ENCODE data around the gene MEGF8.

The MEGF8 gene

DNA sequence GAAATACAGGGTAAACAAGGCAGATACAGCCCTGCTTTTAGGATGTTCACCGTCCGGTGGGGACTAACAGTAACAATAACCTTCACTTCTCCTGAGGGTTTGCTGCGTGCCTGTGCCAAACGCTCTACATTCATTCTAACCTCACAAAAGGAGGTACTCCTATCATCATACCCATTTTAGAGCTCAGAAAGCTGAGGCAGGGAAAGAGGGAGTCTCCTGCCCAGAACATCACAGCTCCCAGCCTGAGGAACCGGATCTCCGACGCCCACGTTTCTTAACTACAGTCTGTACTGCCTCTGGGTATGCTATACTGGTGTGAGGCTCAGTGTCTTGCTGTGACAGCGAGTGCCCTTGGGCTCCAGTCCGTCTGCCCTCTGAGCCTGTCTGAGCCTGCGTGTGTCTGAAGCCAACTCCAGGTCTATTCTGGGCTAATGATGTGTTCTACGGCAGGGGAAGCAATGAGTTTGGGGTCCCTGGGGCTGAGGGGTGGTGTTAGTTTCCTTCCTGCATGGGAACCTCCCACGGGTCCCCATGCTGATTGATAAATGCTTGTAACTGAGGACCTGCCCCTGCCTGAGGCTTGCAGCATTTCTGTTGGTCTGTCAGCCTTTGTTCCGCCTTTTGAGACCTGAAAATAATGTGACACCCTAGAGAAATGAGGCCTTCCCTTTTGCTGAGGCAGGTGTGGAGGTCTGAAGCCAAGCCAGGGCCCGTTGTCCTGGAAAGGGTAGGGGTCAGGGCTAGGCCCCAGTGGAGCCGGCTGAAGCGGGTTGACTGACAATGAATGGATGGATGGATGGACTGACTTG is 96.9 kb downstream of the MEGF8 start:
- no peak for DNase-seq

DNA sequence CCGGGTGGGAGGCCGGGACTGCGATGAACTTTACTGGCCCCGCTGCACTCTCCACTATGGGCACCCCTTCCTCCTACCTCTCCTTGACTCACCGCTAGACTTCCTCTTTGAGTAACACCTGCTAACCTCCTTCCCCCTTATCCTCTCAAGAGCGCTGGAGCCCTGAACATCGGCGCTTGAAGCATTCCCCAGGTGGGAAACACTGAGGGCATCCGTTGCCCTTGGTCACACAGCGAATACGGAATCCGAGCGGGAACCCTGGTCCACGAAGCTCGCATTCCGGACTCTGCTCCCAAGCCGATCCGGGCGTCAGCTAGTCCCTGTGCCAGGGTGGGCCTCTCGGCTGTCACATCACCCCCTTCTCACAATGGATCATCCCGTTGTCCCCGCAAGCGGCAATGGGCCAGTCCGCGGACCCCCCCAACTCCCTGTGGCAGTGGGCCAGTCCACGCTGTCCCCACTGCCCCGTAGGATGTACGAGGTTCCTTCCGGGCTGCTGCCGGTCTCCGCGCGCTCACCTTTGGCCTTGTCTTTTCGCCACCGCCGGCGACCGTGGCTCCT is 97.5 kb downstream of the MEGF8 start:
- no peak for DNase-seq

DNA sequence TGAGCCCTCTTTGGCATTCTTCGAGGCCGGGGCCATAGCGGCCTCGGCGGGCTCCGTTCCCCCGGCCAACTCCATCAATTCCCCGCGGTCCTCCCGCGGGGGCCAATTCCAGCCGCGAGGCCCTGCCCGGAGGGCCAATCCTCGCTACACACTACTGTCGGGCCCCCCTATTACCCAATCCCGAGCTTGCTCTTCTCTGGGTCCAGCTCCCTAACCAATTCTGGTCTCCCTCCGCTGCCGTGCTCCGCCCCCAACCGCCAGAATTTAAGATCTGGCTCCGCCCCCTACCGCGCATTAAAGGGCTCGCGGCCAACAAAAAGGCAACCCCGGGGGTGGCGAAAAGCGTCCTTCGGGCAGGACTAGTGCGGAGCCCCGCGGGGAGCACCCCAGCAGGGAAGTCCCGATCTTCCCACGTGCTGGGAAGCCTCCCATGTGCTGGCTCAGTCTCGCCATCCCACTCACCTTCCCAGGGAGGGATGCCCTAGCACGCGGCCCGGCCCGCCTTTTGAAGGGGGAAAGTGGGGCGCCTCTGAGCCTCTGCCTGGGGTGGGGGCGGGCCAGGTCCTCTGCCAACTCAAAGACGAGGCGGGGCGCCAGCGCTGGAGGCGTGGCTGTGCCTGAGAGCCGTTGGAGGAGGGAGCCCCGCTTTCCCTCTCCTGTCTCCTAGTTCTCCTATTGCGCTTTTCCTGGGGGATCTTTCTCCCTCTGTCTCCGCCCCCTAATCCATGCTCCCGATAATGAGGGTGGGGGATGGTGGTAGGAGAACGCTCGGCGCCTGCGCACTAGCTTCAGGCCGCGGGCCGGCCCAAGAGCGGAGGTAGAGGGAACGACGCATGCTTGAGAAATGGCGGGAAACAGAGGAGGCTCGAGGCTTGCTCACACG is 98.3 kb downstream of the MEGF8 start:
- DNase-seq, result no peak

DNA sequence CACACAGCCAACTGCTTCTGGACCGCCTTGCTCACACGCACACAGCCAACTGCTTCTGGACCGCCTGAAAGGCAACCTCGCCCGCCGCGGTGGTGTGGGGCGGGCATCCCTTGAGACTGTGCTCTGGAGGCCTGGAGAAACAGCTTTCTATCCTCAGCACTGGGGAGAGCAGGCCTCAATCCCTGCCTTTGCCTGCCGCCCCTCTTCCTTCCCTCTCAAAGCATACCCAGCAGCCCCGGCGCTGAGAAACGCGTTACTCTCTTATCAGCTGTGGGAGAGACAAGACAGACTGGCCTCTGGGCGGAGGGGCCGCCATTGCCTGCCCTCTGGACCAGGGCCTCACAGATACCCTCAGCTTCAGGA is 98.9 kb downstream of the MEGF8 start:
- no peak for DNase-seq

DNA sequence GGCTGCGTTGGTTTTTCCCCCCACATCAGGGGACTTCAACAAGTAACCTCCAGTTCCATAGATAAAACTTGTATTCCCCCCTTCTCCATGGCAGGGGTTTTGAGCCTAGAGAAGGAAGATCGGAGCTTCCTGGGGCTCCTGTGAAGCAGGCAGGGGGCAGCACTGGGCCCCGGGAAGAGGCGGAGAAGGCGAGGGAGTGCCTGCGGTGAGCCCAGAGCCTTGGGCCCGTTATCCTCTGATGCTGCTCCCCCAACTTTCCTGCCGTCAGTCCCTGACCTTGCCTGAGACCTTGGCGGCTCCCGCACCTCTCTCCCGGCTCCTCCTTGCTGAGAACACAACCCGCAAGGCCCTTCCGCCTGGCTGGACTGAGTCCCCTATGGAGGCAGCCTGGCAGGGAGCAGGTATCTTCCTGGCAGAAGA is 99.3 kb downstream of the MEGF8 start:
- DNase-seq, result no peak

DNA sequence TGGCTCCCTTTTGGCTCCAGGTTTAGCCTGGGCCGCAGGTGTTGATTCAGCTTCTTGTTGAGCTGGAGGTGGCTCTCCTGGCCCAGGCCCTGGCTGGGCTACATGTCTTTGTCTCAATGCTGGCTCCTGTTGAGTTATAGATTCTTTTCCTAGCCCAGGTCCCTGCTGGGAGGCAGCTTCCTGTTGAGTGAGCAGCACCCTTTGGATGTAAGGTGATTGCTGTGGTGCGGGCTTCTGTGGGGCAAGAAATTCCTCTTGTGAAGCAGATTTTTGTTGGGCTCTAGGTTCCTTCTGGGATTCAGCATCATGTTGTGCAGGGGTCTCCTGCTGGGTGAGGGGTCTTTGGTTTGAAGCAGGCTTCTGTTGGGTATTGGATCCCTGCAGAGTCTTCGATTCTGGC is 101.2 kb downstream of the MEGF8 start:
- DNase-seq, result no peak

DNA sequence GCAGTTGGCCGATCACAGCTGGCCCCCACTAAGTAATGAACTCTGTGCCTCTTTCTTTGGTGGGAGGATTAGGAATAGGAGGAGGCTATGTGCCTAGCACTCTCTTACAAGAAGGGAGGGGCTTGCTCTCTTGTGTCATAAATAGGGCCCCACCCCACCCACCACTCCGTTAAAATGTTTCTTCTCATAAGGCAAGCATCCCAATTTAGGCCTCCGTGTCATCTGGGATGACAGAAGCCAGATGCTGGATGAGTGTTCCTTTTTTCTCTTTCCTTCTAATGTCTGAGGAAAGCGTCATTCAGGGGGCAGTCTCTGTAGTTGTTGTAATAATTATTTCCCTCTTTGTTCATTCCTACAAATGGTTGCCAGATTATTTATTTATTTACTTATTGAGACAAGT is 101.9 kb downstream of the MEGF8 start, which contains the start of gene LIPE:
Gene LIPE (minus strand): TSS at position 76 of the 400 bp plus-strand sequence. CDS start 239 bp downstream, outside the sequence.
- DNase-seq, result no peak
